Measurements from ENCODE around the gene GLI3. TPM values are rescaled to one million over a fixed set of nuclear protein-coding genes. Genes with fewer than 3 reads are reported as not detected.

GLI3 gene
- total and polyA plus RNA-seq, 9 donors: 7.6 to 25.2 (median 15.6) TPM

GRCh38 chr7:42029405-42029804, 207.6 kb downstream of the GLI3 start:
- H3K27ac ChIP-seq (ENCODE audit: low read length): no peak overlapping the region
- H3K36me3 ChIP-seq (ENCODE audit: control insufficient read depth, insufficient read depth, low read length): peaks cover 32% of the 10 kb centered on the region
- H3K27me3 ChIP-seq (ENCODE audit: control insufficient read depth, insufficient read depth, low read length): no peaks in the 10 kb centered on the region
- no peak overlapping the region for H3K4me3 ChIP-seq (ENCODE audit: low read length)
- 46% methylated on average over 2 of the region's 6 CpGs for WGBS (ENCODE audit: insufficient coverage)
- no peaks in the 10 kb centered on the region for H3K9me3 ChIP-seq (replicated peaks; ENCODE audit: control insufficient read depth, low read depth, low read length)
- no peaks in the 10 kb centered on the region for H3K4me1 ChIP-seq (ENCODE audit: control insufficient read depth, insufficient read depth, low read length)
- no peak for DNase-seq

GRCh38 chr7:42027521-42027920, 209.5 kb downstream of the GLI3 start:
- Histone ChIP-seq H3K27ac (ENCODE audit: low read length) (no peak overlapping the region), H3K27me3 (ENCODE audit: control insufficient read depth, insufficient read depth, low read length) (no peaks in the 10 kb centered on the region), H3K36me3 (ENCODE audit: control insufficient read depth, insufficient read depth, low read length) (peaks cover 43% of the 10 kb centered on the region), H3K4me1 (ENCODE audit: control insufficient read depth, insufficient read depth, low read length) (peaks cover 5% of the 10 kb centered on the region), H3K4me3 (ENCODE audit: low read length) (no peak overlapping the region), H3K9me3 (replicated peaks; ENCODE audit: control insufficient read depth, low read depth, low read length) (no peaks in the 10 kb centered on the region)
- no peak for DNase-seq
- WGBS (ENCODE audit: insufficient coverage): 75% methylated on average over 2 of the region's 3 CpGs

- H3K36me3 ChIP-seq (ENCODE audit: control insufficient read depth, insufficient read depth, low read length): peaks cover 43% of the 10 kb centered on the region
- peaks cover 5% of the 10 kb centered on the region for H3K4me1 ChIP-seq (ENCODE audit: control insufficient read depth, insufficient read depth, low read length)
- no CpG with 5 or more reads among the region's 6 CpGs for WGBS (ENCODE audit: insufficient coverage)
- H3K27me3 ChIP-seq (ENCODE audit: control insufficient read depth, insufficient read depth, low read length): no peaks in the 10 kb centered on the region
- H3K9me3 ChIP-seq (replicated peaks; ENCODE audit: control insufficient read depth, low read depth, low read length): no peaks in the 10 kb centered on the region
- no peak overlapping the region for H3K27ac ChIP-seq (ENCODE audit: low read length)
- H3K4me3 ChIP-seq (ENCODE audit: low read length): no peak overlapping the region
- no peak for DNase-seq
These were observed 210.3 kb downstream of the GLI3 start for GRCh38 chr7:42026622-42027197.

- peaks cover 5% of the 10 kb centered on the region for H3K4me1 ChIP-seq (ENCODE audit: control insufficient read depth, insufficient read depth, low read length)
- DNase-seq: no peak
- no peaks in the 10 kb centered on the region for H3K9me3 ChIP-seq (replicated peaks; ENCODE audit: control insufficient read depth, low read depth, low read length)
- no peaks in the 10 kb centered on the region for H3K27me3 ChIP-seq (ENCODE audit: control insufficient read depth, insufficient read depth, low read length)
- WGBS (ENCODE audit: insufficient coverage): 89% methylated on average over 14 of the region's 15 CpGs
- H3K4me3 ChIP-seq (ENCODE audit: low read length): no peak overlapping the region
- H3K27ac ChIP-seq (ENCODE audit: low read length): no peak overlapping the region
- H3K36me3 ChIP-seq (ENCODE audit: control insufficient read depth, insufficient read depth, low read length): peaks cover 43% of the 10 kb centered on the region
These were observed 211.2 kb downstream of the GLI3 start for GRCh38 chr7:42025635-42026375.

GRCh38 chr7:42024537-42024936, 212.5 kb downstream of the GLI3 start:
- Histone ChIP-seq H3K36me3 (ENCODE audit: control insufficient read depth, insufficient read depth, low read length) (peaks cover 35% of the 10 kb centered on the region), H3K27me3 (ENCODE audit: control insufficient read depth, insufficient read depth, low read length) (no peaks in the 10 kb centered on the region), H3K9me3 (replicated peaks; ENCODE audit: control insufficient read depth, low read depth, low read length) (no peaks in the 10 kb centered on the region), H3K4me3 (ENCODE audit: low read length) (no peak overlapping the region), H3K4me1 (ENCODE audit: control insufficient read depth, insufficient read depth, low read length) (peaks cover 5% of the 10 kb centered on the region), H3K27ac (ENCODE audit: low read length) (no peak overlapping the region)
- 79% methylated on average over 2 of the region's 4 CpGs for WGBS (ENCODE audit: insufficient coverage)
- peak; percentile 47 for DNase-seq

GRCh38 chr7:42023262-42023661, 213.7 kb downstream of the GLI3 start:
- Histone ChIP-seq H3K4me1 (ENCODE audit: control insufficient read depth, insufficient read depth, low read length) (peaks cover 5% of the 10 kb centered on the region), H3K36me3 (ENCODE audit: control insufficient read depth, insufficient read depth, low read length) (peaks cover 35% of the 10 kb centered on the region), H3K27ac (ENCODE audit: low read length) (peak overlapping the region; percentile 53), H3K27me3 (ENCODE audit: control insufficient read depth, insufficient read depth, low read length) (no peaks in the 10 kb centered on the region), H3K9me3 (replicated peaks; ENCODE audit: control insufficient read depth, low read depth, low read length) (no peaks in the 10 kb centered on the region), H3K4me3 (ENCODE audit: low read length) (no peak overlapping the region)
- 46% methylated on average over 6 of the region's 10 CpGs for WGBS (ENCODE audit: insufficient coverage)
- peak; percentile 12 for DNase-seq

- Histone ChIP-seq H3K27ac (ENCODE audit: low read length) (peak overlapping the region; percentile 1), H3K9me3 (replicated peaks; ENCODE audit: control insufficient read depth, low read depth, low read length) (no peaks in the 10 kb centered on the region), H3K4me3 (ENCODE audit: low read length) (no peak overlapping the region), H3K27me3 (ENCODE audit: control insufficient read depth, insufficient read depth, low read length) (no peaks in the 10 kb centered on the region), H3K4me1 (ENCODE audit: control insufficient read depth, insufficient read depth, low read length) (peaks cover 7% of the 10 kb centered on the region), H3K36me3 (ENCODE audit: control insufficient read depth, insufficient read depth, low read length) (peaks cover 35% of the 10 kb centered on the region)
- no CpG with 5 or more reads among the region's 2 CpGs for WGBS (ENCODE audit: insufficient coverage)
- peak; percentile 74 for DNase-seq
These were observed 214.2 kb downstream of the GLI3 start for GRCh38 chr7:42022791-42023190.

- Histone ChIP-seq H3K9me3 (replicated peaks; ENCODE audit: control insufficient read depth, low read depth, low read length) (no peaks in the 10 kb centered on the region), H3K36me3 (ENCODE audit: control insufficient read depth, insufficient read depth, low read length) (peaks cover 35% of the 10 kb centered on the region), H3K4me1 (ENCODE audit: control insufficient read depth, insufficient read depth, low read length) (peaks cover 12% of the 10 kb centered on the region), H3K27me3 (ENCODE audit: control insufficient read depth, insufficient read depth, low read length) (no peaks in the 10 kb centered on the region), H3K4me3 (ENCODE audit: low read length) (no peak overlapping the region), H3K27ac (ENCODE audit: low read length) (peak overlapping the region; percentile 11)
- WGBS (ENCODE audit: insufficient coverage): no CpG with 5 or more reads among the region's 6 CpGs
- peak; percentile 81 for DNase-seq
These were observed 215.0 kb downstream of the GLI3 start for GRCh38 chr7:42022056-42022455.

GRCh38 chr7:42021631-42022030, 215.4 kb downstream of the GLI3 start:
- peak overlapping the region; percentile 11 for H3K27ac ChIP-seq (ENCODE audit: low read length)
- H3K36me3 ChIP-seq (ENCODE audit: control insufficient read depth, insufficient read depth, low read length): peaks cover 37% of the 10 kb centered on the region
- no peaks in the 10 kb centered on the region for H3K27me3 ChIP-seq (ENCODE audit: control insufficient read depth, insufficient read depth, low read length)
- no CpG with 5 or more reads among the region's 3 CpGs for WGBS (ENCODE audit: insufficient coverage)
- H3K9me3 ChIP-seq (replicated peaks; ENCODE audit: control insufficient read depth, low read depth, low read length): no peaks in the 10 kb centered on the region
- peak; percentile 65 for DNase-seq
- H3K4me1 ChIP-seq (ENCODE audit: control insufficient read depth, insufficient read depth, low read length): peaks cover 12% of the 10 kb centered on the region
- no peak overlapping the region for H3K4me3 ChIP-seq (ENCODE audit: low read length)

GRCh38 chr7:42020061-42020460, 216.9 kb downstream of the GLI3 start:
- H3K4me1 ChIP-seq (ENCODE audit: control insufficient read depth, insufficient read depth, low read length): peaks cover 12% of the 10 kb centered on the region
- peaks cover 33% of the 10 kb centered on the region for H3K36me3 ChIP-seq (ENCODE audit: control insufficient read depth, insufficient read depth, low read length)
- H3K27me3 ChIP-seq (ENCODE audit: control insufficient read depth, insufficient read depth, low read length): no peaks in the 10 kb centered on the region
- peaks cover 2% of the 10 kb centered on the region for H3K9me3 ChIP-seq (replicated peaks; ENCODE audit: control insufficient read depth, low read depth, low read length)
- WGBS (ENCODE audit: insufficient coverage): 33% methylated on average over 2 of the region's 7 CpGs
- peak; percentile 64 for DNase-seq
- peak overlapping the region; percentile 16 for H3K27ac ChIP-seq (ENCODE audit: low read length)
- no peak overlapping the region for H3K4me3 ChIP-seq (ENCODE audit: low read length)
